Adrenal gland (tissue), 12 donors: ENCODE results near the gene KDM2B. TPM values are rescaled to one million over a fixed set of nuclear protein-coding genes. Genes with fewer than 3 reads are reported as not detected.

Experiments used
- DNase-seq, 7 donors: peaks; one replicate each; pipeline ENCODE4 v3.0.0-alpha.2; 2019 to 2020
- H3K27ac ChIP-seq, 5 donors: fragments of 200-600 bp; sonication (generic) in 4 of 5; 1 replicate in 3 of 5; 2 replicates in 2 of 5; pipeline versions ENCODE4 v1.5.1 to v1.8.0; 2016 to 2020; ENCODE audit warnings: mild to moderate bottlenecking in 1 of 5
- H3K27me3 ChIP-seq: fragments of 200-600 bp; 2 replicates; pipeline ENCODE4 v1.8.0; 2021
- H3K36me3 ChIP-seq, 2 donors: fragments of 200-600 bp; replicated peaks in 1 of 2; 1 replicate in 1 of 2; 2 replicates in 1 of 2; pipeline versions ENCODE4 v1.5.1 to v1.8.0; 2018 to 2022
- H3K4me1 ChIP-seq, 2 donors: fragments of 200-600 bp; replicated peaks in 1 of 2; 1 replicate in 1 of 2; 2 replicates in 1 of 2; pipeline versions ENCODE4 v1.5.1 to v1.8.0; 2018 to 2021
- H3K4me3 ChIP-seq, 4 donors: fragments of 200-600 bp; sonication (generic) in 3 of 4; one replicate each; pipeline ENCODE4 v1.5.1; 2016 to 2018
- H3K9me3 ChIP-seq, 3 donors: fragments of 200-600 bp; sonication (generic) in 1 of 3; replicated peaks in 1 of 3; 1 replicate in 2 of 3; 2 replicates in 1 of 3; pipeline versions ENCODE4 v1.5.1 to v1.8.0; 2016 to 2021
- POLR2A ChIP-seq, 2 donors: fragments of 450-650 bp; IDR thresholded peaks; one replicate each; pipeline ENCODE4 v1.6.1; 2017; ENCODE audit warnings: antibody characterized with exemption in 2 of 2, mild to moderate bottlenecking in 2 of 2, moderate library complexity in 1 of 2
- WGBS, 4 donors: extraction: QIAGEN DNeasy Blood & Tissue Kit in 2 of 4; methylation state at CpG; one replicate each; pipeline versions ENCODE4 v1.1.5 to v1.1.7; 2013 to 2017; 5-methylcytosine and 5-hydroxymethylcytosine counted together
- intact Hi-C, 2 donors: fragments of 100-400 bp; cut with DNase I; formaldehyde crosslinking; loops; one replicate each; pipeline versions ENCODE4 v1.14.1 to v1.15.0; 2022 to 2023
- polyA plus RNA-seq, 3 donors: library from polyadenylated mRNA; stranded (reverse); fragments of 200-250 nt in 2 of 3; fragments of 350-450 nt in 1 of 3; fragmentation: Illumina TruSeq in 1 of 3; extraction: RNeasy Lipid Tissue Mini Kit (QIAGEN cat#74804) in 1 of 3; gene quantifications; one replicate each; pipeline ENCODE4 v1.2.3, GENCODE V29; 2013 to 2014
- total RNA-seq, 9 donors: library from RNA; depleted of rRNA in 4 of 9; stranded (reverse); fragments of >200 nt in 4 of 9; fragments of 120-200 nt in 1 of 9; fragmentation: NEBNext Ultra II Directional in 1 of 9; extraction: Animal tissue kit (Norgen Biotek cat#: 25700) in 1 of 9; gene quantifications; one replicate each; pipeline versions ENCODE4 v1.1.0 to v1.2.4, GENCODE V29; 2013 to 2023
- TF ChIP-seq, protein P1 (sequence below), 6 experiments: fragments of 450-650 bp in 4 of 6; fragments of 200-600 bp in 2 of 6; sonication (generic) in 1 of 6; IDR thresholded peaks; 1 replicate in 5 of 6; 2 replicates in 1 of 6; pipeline versions ENCODE4 v1.5.1 to v1.8.0; 2016 to 2021; ENCODE audit warnings: antibody characterized with exemption in 6 of 6, mild to moderate bottlenecking in 2 of 6, moderate library complexity in 1 of 6
- donor health status: healthy with polysubstance abuse.
- donor health status: Bipolar disorder and iron deficiency.
- donor health status: DM: yes; HTN: yes; CAD: no.
- donor health status: DM: no; HTN: no; CAD: no.
- donor health status: DM: no; HTN: no; CAD: no.
- donor health status: DM: yes; HTN: yes; CAD: no.

Gene KDM2B
- total and polyA plus RNA-seq, 12 donors, result 5.0 to 40.6 (median 17.2) TPM

DNA sequence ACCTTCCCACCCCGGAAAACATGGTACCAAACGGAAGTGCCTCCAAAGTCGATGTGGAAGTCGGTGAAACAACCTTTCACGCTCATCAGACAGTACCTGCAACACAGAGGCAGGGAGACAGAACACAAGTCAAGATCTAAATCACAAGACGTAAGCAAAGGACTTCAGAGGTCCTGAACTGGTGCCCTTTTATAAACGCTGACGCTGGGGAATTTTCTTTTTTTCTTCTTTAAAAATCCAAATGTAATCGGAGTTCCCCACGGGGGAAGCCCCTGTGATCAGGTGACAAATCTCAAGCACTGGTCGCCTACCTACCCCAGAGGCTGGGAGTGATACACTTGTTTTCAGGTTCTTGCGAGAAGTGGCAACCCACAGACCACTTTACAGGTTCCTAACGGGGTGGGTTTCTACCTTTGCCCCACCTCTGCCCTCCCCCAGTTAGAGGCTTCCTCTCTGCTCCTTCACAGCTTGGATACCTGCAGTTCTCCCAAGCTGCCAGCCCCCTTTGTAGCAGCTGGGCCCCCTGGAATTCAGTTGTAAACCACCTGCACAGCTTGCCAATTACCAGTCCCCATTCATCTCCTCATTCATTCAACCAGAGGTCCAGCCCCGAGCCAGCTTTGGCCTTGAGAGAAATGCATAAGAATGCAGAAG is 46.2 kb downstream of the KDM2B start:
- 83 to 88% (median 87%) methylated on average over 14 of the region's 14 CpGs for WGBS, 4 donors
- Histone ChIP-seq H3K36me3 (peaks cover 0 to 4% of the 10 kb centered on the region in 2 donors), H3K4me1 (peaks cover 24 to 42% of the 10 kb centered on the region in 2 donors), H3K4me3 (no peak overlapping the region), H3K27ac (no peak overlapping the region), H3K27me3 (no peaks in the 10 kb centered on the region), H3K9me3 (no peaks in the 10 kb centered on the region)
- DNase-seq, result no peak
- intact Hi-C loops, result no loop called here
- TF ChIP-seq, protein P1, sequence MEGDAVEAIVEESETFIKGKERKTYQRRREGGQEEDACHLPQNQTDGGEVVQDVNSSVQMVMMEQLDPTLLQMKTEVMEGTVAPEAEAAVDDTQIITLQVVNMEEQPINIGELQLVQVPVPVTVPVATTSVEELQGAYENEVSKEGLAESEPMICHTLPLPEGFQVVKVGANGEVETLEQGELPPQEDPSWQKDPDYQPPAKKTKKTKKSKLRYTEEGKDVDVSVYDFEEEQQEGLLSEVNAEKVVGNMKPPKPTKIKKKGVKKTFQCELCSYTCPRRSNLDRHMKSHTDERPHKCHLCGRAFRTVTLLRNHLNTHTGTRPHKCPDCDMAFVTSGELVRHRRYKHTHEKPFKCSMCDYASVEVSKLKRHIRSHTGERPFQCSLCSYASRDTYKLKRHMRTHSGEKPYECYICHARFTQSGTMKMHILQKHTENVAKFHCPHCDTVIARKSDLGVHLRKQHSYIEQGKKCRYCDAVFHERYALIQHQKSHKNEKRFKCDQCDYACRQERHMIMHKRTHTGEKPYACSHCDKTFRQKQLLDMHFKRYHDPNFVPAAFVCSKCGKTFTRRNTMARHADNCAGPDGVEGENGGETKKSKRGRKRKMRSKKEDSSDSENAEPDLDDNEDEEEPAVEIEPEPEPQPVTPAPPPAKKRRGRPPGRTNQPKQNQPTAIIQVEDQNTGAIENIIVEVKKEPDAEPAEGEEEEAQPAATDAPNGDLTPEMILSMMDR (IDR thresholded peaks at IDR 0.05), result no peak
- TF ChIP-seq POLR2A (IDR thresholded peaks at IDR 0.05), result no peak

GRCh38 chr12:121533394-121534090 is 47.3 kb downstream of the KDM2B start:
- TF ChIP-seq, protein P1 (IDR thresholded peaks at IDR 0.05), result no peak
- no peak for TF ChIP-seq POLR2A (IDR thresholded peaks at IDR 0.05)

GRCh38 chr12:121532503-121533393 is 48.1 kb downstream of the KDM2B start:
- no peak for TF ChIP-seq POLR2A (IDR thresholded peaks at IDR 0.05)
- TF ChIP-seq, protein P1 (IDR thresholded peaks at IDR 0.05), result no peak
- no peaks in the 10 kb centered on the region for H3K27me3 ChIP-seq
- H3K4me1 ChIP-seq, result peaks cover 18 to 35% of the 10 kb centered on the region in 2 donors
- H3K36me3 ChIP-seq, result peaks cover 0 to 4% of the 10 kb centered on the region in 2 donors
- 82 to 86% (median 83%) methylated on average over 10 to 16 of the region's 16 CpGs for WGBS, 4 donors
- intact Hi-C loops, result no loop called here
- H3K4me3 ChIP-seq, result no peak overlapping the region
- no peaks in the 10 kb centered on the region for H3K9me3 ChIP-seq
- no peak for DNase-seq
- peak overlapping the region in 2 of 5 donors; percentile 56 to 82 for H3K27ac ChIP-seq

More at GRCh38 chr12:121533394-121534090, 47.3 kb downstream of the KDM2B start:
- Histone ChIP-seq H3K27me3 (no peaks in the 10 kb centered on the region), H3K27ac (peak overlapping the region in 2 of 5 donors; percentile 56 to 82), H3K4me3 (no peak overlapping the region), H3K4me1 (peaks cover 23 to 40% of the 10 kb centered on the region in 2 donors), H3K36me3 (peaks cover 0 to 4% of the 10 kb centered on the region in 2 donors), H3K9me3 (no peaks in the 10 kb centered on the region)
- no peak for DNase-seq
- 58 to 69% (median 65%) methylated on average over 15 to 17 of the region's 17 CpGs for WGBS, 4 donors
- intact Hi-C loops, result no loop called here

- peaks cover 7 to 28% of the 10 kb centered on the region in 2 donors for H3K4me1 ChIP-seq
- no peak for DNase-seq
- intact Hi-C loops, result no loop called here
- H3K9me3 ChIP-seq, result no peaks in the 10 kb centered on the region
- peak overlapping the region in 1 of 5 donors; percentile 52 for H3K27ac ChIP-seq
- H3K4me3 ChIP-seq, result no peak overlapping the region
- TF ChIP-seq POLR2A (IDR thresholded peaks at IDR 0.05), result no peak
- TF ChIP-seq, protein P1 (IDR thresholded peaks at IDR 0.05), result no peak
- WGBS, 4 donors, result 83 to 100% (median 93%) methylated on average over 1 of the region's 1 CpG
- H3K36me3 ChIP-seq, result peaks cover 0 to 4% of the 10 kb centered on the region in 2 donors
- no peaks in the 10 kb centered on the region for H3K27me3 ChIP-seq
Observed at GRCh38 chr12:121531356-121531750, 49.5 kb downstream of the KDM2B start.
